ENCODE results near the gene VEZT. TPM values are rescaled to one million over a fixed set of nuclear protein-coding genes. Genes with fewer than 3 reads are reported as not detected.

The VEZT gene
- total RNA-seq, 1 donor from 2014 or later = 126 TPM

DNA sequence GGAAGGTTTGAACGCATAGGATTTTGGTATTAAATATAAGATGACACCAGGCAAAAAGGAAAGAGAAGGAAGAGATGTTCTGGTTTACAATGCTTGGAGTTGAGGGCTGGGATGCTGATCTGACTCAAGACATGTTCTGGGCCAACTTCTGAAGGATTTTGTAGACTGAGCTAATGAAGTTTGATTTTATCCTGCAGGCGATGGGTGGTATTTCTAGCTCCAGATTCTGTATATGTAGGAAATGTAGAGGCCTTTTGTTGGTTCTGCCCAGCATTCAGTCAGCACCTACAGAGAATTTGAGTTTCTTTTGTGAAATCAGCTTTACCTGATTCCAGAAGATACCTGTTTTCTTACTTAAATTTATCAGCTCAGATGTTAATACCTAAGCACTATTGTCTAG, 48.2 kb downstream of the VEZT start:
- Mint-ChIP-seq H3K27ac (no peak overlapping the region), H3K36me3 (ENCODE audit: insufficient read depth) (peaks cover 18% of the 10 kb centered on the region), H3K4me1 (ENCODE audit: low read depth) (no peaks in the 10 kb centered on the region), H3K27me3 (no peaks in the 10 kb centered on the region), H3K9me3 (ENCODE audit: low read depth) (no peaks in the 10 kb centered on the region), H3K4me3 (ENCODE audit: low read depth) (no peak overlapping the region)
- no peak for DNase-seq (ENCODE audit: low spot score, unreplicated experiment)
- TF ChIP-seq CTCF (IDR thresholded peaks at IDR 0.05; ENCODE audit: unreplicated experiment) = peak; percentile 16

GRCh38 chr12:95266254-95266653, 48.6 kb downstream of the VEZT start:
- H3K4me1 Mint-ChIP-seq (ENCODE audit: low read depth) = peaks cover under 1% of the 10 kb centered on the region
- H3K9me3 Mint-ChIP-seq (ENCODE audit: low read depth) = no peaks in the 10 kb centered on the region
- H3K27me3 Mint-ChIP-seq = no peaks in the 10 kb centered on the region
- H3K27ac Mint-ChIP-seq = no peak overlapping the region
- peaks cover 18% of the 10 kb centered on the region for H3K36me3 Mint-ChIP-seq (ENCODE audit: insufficient read depth)
- no peak for TF ChIP-seq CTCF (IDR thresholded peaks at IDR 0.05; ENCODE audit: unreplicated experiment)
- no peak for DNase-seq (ENCODE audit: low spot score, unreplicated experiment)
- H3K4me3 Mint-ChIP-seq (ENCODE audit: low read depth) = no peak overlapping the region

- Mint-ChIP-seq H3K4me1 (ENCODE audit: low read depth) (peaks cover 4% of the 10 kb centered on the region), H3K36me3 (ENCODE audit: insufficient read depth) (peaks cover 26% of the 10 kb centered on the region), H3K9me3 (ENCODE audit: low read depth) (no peaks in the 10 kb centered on the region), H3K27me3 (no peaks in the 10 kb centered on the region), H3K4me3 (ENCODE audit: low read depth) (no peak overlapping the region), H3K27ac (no peak overlapping the region)
- no peak for DNase-seq (ENCODE audit: low spot score, unreplicated experiment)
- TF ChIP-seq CTCF (IDR thresholded peaks at IDR 0.05; ENCODE audit: unreplicated experiment) = no peak
Observed at GRCh38 chr12:95269892-95270291, 52.3 kb downstream of the VEZT start.

DNA sequence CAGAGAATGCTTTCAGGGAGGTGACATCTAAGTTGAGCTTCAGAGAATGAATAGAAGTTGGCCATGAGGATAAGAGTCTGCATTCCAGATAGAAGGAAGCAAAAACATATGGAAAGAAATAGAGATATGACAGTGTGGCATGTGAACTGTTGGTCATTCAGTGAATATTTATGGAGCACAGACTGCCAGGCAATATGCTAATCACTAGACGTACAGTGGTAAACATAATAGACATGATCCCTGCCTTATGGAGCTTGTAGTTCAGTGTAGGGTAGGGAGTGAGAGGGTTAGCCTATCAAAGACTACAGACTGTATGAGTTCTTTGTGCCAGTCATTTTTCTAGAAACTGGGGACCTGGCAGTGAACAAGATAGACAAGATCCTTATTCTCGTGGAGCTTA, 53.9 kb downstream of the VEZT start:
- DNase-seq (ENCODE audit: low spot score, unreplicated experiment) = no peak
- Mint-ChIP-seq H3K4me1 (ENCODE audit: low read depth) (peaks cover 4% of the 10 kb centered on the region), H3K4me3 (ENCODE audit: low read depth) (no peak overlapping the region), H3K27ac (no peak overlapping the region), H3K27me3 (no peaks in the 10 kb centered on the region), H3K36me3 (ENCODE audit: insufficient read depth) (peaks cover 25% of the 10 kb centered on the region), H3K9me3 (ENCODE audit: low read depth) (no peaks in the 10 kb centered on the region)
- TF ChIP-seq CTCF (IDR thresholded peaks at IDR 0.05; ENCODE audit: unreplicated experiment) = no peak

DNA sequence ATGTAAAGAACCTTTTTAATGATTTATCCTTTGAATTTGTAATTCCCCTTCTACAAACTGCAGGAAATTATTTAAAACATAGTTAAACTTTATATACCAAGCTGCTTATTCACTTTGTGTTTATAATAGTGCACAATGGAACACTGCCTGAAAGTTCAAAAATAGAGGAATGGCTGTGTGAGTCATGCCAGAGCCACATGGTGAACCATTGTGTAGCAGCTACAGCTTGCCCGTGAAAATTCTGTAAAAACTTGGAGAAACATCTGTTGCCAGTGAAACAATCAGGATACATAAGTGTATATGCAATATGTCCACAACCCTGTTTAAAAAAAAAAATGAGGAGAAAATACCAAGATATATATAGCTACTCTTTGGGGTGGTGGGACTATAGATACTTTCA, 59.5 kb downstream of the VEZT start:
- peaks cover 32% of the 10 kb centered on the region for H3K36me3 Mint-ChIP-seq (ENCODE audit: insufficient read depth)
- H3K27me3 Mint-ChIP-seq = no peaks in the 10 kb centered on the region
- H3K9me3 Mint-ChIP-seq (ENCODE audit: low read depth) = no peaks in the 10 kb centered on the region
- no peak for TF ChIP-seq CTCF (IDR thresholded peaks at IDR 0.05; ENCODE audit: unreplicated experiment)
- no peak for DNase-seq (ENCODE audit: low spot score, unreplicated experiment)
- H3K4me1 Mint-ChIP-seq (ENCODE audit: low read depth) = peaks cover 1% of the 10 kb centered on the region
- H3K4me3 Mint-ChIP-seq (ENCODE audit: low read depth) = no peak overlapping the region
- no peak overlapping the region for H3K27ac Mint-ChIP-seq

All from progenitor cell of endocrine pancreas (in vitro differentiated cells).